NCI-H226 (cell line): ENCODE measurements around the gene PLXNC1.

Source experiments
- DNase-seq: peaks from one replicate; pipeline ENCODE4 v3.0.0-alpha.2; 2015

Gene PLXNC1

DNA sequence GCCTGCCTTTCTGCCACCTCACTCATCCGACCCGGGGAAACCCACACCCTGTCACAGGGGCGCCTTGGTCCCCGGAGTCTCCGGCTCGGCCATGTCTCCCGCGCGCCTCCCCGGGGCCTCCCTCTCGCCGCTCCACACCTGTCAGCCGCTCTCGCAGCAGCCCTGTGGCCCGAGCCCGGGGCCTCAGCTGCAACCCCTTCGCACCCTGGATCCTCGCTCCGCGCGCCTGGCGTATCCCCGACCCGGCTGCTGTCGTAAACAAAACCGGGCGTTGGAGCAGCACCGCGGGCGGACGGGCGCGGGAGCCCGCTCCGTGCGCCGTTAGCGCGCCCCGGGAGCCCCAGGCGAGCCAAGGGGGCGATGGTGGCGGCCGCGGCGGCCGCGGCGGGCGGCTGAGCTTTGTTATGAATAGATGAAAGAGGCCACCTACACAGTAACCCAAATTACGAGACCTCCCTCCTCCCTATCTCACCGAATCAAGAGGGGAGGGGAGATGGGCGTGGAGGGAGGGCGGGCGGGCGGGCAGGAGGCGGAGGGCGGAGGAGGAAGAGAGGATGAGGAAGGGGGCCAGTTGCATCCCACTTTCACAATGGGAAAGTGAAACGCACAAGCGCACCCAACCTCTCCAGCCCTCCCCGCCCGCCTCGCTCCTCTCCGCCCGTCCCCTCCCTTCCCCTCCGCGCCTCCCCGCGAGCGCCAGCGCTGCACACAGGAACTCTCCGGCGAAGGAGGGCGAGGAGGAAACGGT lies at the start of gene PLXNC1:
TSS of gene PLXNC1 (plus strand) at position 587 of the 748 bp plus-strand sequence. CDS start 395 bp downstream, outside the sequence.
- DNase-seq: no peak

- DNase-seq: no peak
Measured at GRCh38 chr12:94099191-94099590, 49.2 kb upstream of the PLXNC1 start.

- peak; percentile 51 for DNase-seq
Measured at GRCh38 chr12:94099632-94100031, 48.7 kb upstream of the PLXNC1 start.

DNA sequence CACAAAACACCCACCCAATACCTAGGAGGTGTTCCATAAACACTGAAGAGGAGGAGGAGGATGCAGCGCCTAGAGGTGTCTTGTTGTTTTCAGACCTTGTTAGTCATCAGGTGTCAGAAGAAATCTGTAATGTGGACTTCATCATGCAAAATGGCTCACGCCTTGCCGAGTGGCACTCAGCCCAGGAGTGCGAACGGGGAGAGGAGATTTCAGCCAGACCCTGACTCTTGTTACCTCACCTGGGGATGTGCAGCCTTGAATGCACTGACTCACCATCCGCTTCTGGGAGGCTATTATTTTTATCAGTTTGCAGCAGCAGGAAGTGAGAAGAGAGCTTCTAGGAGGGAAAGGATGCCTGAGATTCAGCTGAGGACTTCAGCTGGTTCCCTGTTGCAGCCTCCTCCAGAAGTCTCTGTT lies 48.2 kb upstream of the PLXNC1 start:
- peak; percentile 91 for DNase-seq

DNA sequence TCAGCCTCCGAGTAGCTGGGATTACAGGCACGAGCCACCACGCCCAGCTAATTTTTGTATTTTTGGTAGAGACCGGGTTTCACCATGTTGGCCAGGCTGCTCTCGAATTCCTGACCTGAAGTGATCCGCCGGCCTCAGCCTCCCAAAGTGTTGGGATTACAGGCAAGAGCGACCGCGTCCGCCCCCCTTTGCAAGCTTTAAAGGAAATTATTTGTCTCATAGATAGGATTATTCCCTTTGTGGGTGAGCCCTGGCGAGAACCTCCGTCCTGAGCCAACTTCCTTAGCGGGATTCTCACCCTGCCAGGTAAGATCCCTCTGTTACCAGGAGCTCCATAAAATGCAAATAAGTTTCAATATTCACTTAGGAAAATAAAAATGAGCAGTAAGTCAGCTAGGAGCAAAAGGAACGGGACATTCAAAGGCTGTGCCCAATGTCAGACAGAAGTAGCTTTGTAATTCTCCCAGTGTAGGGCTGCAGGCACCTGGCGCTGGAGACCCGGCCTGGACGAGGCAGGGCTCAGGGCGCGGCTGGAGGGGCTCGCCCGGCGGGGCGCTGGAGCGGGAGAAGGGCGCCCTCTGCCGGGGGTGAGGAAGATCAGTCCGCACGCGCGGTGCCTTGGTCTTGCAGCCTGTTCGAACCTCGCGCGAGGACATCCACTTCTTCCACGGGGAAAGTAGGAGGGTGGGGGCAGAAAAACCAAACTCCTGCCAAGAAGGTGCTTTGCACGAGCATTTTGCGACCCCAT lies 47.2 kb upstream of the PLXNC1 start:
- peak; percentile 35 for DNase-seq

DNA sequence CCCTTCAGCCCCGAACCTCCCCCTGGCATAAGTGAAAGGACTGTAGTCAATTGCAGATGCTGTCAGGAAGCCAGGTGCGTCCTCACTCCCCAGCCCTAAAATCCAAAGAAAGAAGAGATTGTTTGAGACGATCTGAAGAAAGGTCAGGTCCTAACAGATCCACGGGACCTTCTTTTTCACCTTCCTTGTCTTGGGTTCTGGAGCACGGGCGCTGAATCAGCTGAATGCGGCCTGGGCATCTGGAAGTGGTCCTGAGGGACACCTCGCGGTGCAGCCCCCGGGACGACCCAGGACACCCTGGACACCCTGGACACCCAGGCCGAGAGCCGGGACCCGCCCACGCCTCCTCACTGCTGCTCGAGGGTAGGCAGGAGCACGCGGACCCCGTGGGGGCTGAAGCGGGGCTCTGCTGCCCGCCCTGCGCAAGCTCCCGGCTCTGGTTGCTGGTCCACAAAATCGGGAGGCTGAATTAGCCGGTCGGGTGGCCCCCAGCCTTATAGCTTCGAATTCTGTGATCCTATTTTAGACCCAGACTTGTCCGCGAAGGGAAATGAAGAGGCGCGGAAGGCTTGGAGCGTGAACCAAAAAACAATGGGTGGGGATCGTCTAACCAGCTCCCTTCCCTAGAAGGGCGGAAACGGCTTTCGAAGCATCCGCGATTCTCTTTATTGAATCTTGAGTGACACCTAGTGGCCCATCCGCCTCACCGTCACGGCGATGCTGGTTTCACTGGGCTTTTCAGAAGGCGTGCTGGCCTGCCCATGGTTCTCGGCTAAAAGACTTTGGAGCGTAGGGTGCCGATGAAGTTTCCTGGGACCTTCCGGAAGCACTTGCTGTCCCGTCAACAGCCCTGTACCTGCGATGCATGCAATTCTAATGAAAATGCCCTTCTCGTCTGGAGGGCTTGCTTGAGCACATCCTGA lies 46.4 kb upstream of the PLXNC1 start:
- DNase-seq: peak; percentile 77

GRCh38 chr12:94103986-94104385 lies 44.4 kb upstream of the PLXNC1 start:
- no peak for DNase-seq

DNA sequence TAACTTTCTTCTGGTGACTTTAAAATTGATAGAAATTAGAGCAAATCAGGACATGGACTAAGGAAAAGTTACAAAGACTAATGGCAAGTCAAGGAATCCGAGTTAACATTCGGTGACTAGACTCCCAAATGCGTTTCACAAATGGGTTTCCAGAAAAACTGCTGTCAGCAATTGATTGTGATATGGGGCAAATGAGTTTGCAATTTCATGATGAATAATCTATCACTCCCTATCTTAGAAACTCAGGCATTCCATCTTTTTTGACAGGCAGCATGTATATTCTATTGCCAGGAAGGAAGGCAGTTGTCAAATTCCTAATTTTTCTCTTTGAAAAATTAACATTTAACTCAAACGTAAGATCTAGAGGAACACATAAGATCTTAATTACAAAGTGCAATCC lies 40.5 kb upstream of the PLXNC1 start:
- no peak for DNase-seq

DNA sequence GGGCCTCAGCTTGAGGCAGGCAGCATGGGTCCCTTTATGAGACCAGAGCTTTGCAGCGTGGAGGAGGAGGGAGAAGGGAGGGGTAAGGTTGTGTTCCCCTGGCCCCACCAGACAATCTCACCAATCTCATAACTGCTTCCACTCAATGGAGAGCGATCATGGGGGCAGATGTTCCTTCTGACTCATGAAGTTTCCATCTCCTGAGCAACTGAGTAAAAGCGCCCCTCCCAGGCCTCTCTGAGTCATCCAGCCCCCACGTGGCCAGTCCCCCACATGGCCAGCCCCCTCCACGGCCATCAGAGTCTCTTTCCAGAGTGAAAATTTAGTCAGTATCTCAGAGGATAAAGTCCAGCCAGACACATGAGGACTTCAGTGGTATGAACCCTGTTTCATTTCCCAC lies 39.2 kb upstream of the PLXNC1 start:
- no peak for DNase-seq

- DNase-seq: no peak
Measured at GRCh38 chr12:94110258-94110657, 38.1 kb upstream of the PLXNC1 start.

DNA sequence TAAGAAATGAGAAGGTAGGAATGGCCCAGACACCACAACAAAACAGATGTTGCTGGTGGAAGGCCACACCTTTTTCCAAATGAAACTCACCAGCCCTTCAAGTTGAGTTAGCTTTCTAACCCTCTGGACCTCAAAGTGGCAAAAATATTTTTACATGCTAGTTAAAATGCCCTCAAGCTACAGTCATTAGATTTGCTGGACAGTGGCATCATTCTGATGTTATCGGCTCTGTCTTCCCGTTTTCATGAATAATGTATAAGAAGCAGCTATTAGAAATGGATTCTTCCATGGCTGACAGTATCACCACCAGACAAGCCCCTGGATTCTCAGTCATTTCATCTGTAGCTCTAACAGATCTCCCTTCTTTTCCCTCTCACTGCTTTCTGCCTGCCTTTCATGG lies 37.1 kb upstream of the PLXNC1 start:
- DNase-seq: no peak

- no peak for DNase-seq
Measured at GRCh38 chr12:94112121-94112520, 36.3 kb upstream of the PLXNC1 start.

DNA sequence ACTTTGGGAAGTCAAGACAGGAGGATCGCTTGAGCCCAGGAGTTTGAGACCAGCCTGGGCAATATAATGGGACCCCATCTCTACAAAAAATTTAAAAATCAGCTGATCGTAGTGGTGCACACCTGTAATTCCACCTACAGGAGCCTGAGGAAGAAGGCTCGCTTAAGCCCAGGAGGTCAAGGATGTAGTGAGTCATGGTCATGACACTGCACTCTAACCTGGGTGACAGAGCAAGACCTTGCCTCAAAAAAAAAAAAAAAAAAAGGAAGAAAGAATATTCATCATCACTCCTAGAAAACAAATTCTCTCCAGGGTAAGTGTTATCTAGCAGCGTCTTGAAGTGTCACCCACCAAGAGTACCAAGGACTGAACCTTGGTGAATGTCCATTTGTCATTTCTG lies 34.2 kb upstream of the PLXNC1 start:
- DNase-seq: no peak

- no peak for DNase-seq
Measured at GRCh38 chr12:94116191-94116590, 32.2 kb upstream of the PLXNC1 start.

GRCh38 chr12:94121886-94122285 lies 26.5 kb upstream of the PLXNC1 start:
- no peak for DNase-seq

DNA sequence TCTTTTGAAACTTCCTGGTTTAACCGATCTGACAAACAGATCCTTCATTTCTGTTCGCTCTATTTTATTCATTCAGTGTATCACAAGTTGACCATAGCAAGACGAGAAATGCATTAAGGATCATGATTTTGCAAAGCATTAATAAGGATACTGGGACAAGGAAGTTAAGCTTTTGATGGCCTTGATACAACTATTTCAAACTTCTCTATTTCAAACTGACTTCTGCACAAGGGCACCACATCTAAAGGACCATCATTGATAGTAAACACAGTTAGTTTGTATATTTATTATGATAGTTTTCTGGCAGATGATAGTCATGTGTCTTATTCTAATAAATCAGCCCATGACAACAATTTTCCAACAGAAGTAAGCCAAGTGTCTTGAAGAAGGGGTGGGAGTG lies 25.8 kb upstream of the PLXNC1 start:
- DNase-seq: no peak

GRCh38 chr12:94123127-94123526 lies 25.2 kb upstream of the PLXNC1 start:
- DNase-seq: no peak

GRCh38 chr12:94126067-94126466 lies 22.3 kb upstream of the PLXNC1 start:
- DNase-seq: no peak

DNA sequence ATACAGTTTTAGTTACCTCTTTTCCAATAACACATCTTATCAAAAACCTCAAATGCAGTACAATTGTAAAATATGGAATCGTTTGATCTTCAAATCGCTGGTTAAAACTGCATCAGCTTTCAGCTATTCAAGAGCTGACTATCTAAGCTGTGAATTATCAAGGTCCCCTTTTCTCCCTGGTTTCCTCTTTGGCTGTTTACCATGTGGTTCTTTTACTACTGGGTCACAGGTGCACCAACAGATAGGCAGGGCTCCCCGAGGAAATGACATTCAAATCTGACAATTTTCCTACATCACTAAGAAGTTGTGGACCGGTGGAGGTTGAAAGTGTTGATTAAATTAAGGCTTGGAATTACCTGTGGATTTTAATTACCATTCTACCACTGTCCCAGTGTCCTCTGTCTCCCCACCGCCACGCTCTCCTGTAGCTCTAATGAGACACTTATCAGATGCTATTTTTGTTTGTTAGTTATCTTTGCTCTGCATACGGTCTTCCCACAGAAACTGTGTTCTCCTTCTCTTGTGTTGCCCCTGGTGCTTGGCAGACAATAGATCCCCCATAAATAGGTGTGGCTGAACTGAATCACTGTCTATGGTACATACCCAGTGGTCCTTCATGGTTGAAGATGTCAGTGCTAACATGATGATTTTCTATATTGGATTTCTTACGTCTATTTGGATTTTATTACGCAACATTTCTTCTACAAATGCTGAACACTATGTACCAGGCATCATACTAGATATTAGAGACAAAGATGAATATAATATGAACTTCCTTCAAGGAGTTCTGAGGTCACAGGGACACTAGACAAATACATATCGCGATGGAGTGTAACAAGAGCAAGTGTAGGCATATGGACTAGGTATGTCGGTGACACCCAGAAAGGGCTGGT lies 20.9 kb upstream of the PLXNC1 start:
- DNase-seq: no peak

DNA sequence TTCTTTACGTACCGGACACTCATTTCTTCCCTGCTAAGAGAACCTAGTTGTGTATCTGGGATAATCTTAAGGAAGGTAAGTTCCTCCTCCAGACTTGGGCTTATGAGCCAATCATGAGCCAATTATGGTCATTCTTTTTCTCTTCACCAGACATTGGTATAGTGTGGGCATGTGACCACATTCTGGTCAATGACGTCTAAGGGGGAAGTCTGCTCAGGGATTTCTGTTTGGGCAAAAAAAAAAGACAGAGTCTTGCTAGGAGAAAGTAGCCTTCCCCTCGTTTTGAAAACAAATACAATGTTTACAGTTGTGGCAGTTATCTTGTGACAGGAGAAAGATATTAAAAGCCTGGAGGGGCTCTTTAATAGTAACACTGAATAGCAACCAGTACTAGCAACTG lies 20.1 kb upstream of the PLXNC1 start:
- DNase-seq: no peak

- DNase-seq: peak; percentile 33
Measured at GRCh38 chr12:94133964-94134795, 14.2 kb upstream of the PLXNC1 start.
